NCI-H345 (cell line): Measurements from ENCODE around the gene NUP133.
"Not testable (repeated sequence)": the region's sequence is repeated elsewhere in the genome, so short reads cannot be mapped to it uniquely, and the experiment has no call there.

Experiments used
- DNase-seq: peaks from one replicate; lab custom pipeline; 2025; lab: John Stamatoyannopoulos, UW

The NUP133 gene

GRCh38 chr1:229412056-229412455 is 96.1 kb downstream of the NUP133 start:
- no peak for DNase-seq

- no peak for DNase-seq
Measured at GRCh38 chr1:229411434-229412055, 96.6 kb downstream of the NUP133 start.

GRCh38 chr1:229410692-229411433 is 97.3 kb downstream of the NUP133 start:
- peak; percentile 80 for DNase-seq

GRCh38 chr1:229410370-229410691 is 97.8 kb downstream of the NUP133 start:
- no peak for DNase-seq

- no peak for DNase-seq
Measured at GRCh38 chr1:229409616-229410369, 98.3 kb downstream of the NUP133 start.

GRCh38 chr1:229408458-229409037 is 99.6 kb downstream of the NUP133 start:
- no peak for DNase-seq

- DNase-seq, result no peak
Measured at GRCh38 chr1:229407206-229408026, 100.7 kb downstream of the NUP133 start.

GRCh38 chr1:229406798-229407197 is 101.3 kb downstream of the NUP133 start:
- DNase-seq, result no peak

- DNase-seq, result no peak
Measured at GRCh38 chr1:229403573-229403972, 104.6 kb downstream of the NUP133 start.

GRCh38 chr1:229402993-229403392 is 105.1 kb downstream of the NUP133 start:
- no peak for DNase-seq

- DNase-seq, result not testable (repeated sequence)
Measured at GRCh38 chr1:229402329-229402728, 105.8 kb downstream of the NUP133 start.

- no peak for DNase-seq
Measured at GRCh38 chr1:229397762-229398161, 110.4 kb downstream of the NUP133 start.

GRCh38 chr1:229396585-229397206 is 111.4 kb downstream of the NUP133 start:
- DNase-seq, result no peak

- DNase-seq, result not testable (repeated sequence)
Measured at GRCh38 chr1:229394517-229394916, 113.6 kb downstream of the NUP133 start.

- DNase-seq, result no peak
Measured at GRCh38 chr1:229392936-229393335, 115.2 kb downstream of the NUP133 start.
